ENCODE results near the gene PITPNC1. TPM values are rescaled to one million over a fixed set of nuclear protein-coding genes. Genes with fewer than 3 reads are reported as not detected.

PITPNC1 gene
- total and polyA plus RNA-seq, 2 donors (not counting 1 experiment from before 2014, with no cell fraction given) = 5.8 to 7.1 TPM

GRCh38 chr17:67503739-67504138 lies 126.7 kb downstream of the PITPNC1 start:
- no peak overlapping the region for H3K9ac ChIP-seq (ENCODE audit: insufficient read depth, low read length)
- H4K20me1 ChIP-seq (ENCODE audit: control insufficient read depth, extremely low read depth, insufficient read depth, low read length) = no peaks in the 10 kb centered on the region
- no peak overlapping the region for H3K27ac ChIP-seq (ENCODE audit: insufficient read depth, low read length)
- no peak for TF ChIP-seq EZH2 (IDR thresholded peaks at IDR 0.05; ENCODE audit: low read length, missing control alignments)
- TF ChIP-seq CTCF (conservative IDR thresholded peaks at IDR 0.05 in 1 of 2, IDR thresholded peaks at IDR 0.05 in 1 of 2; ENCODE audit: low read depth in 1 of 2, low read length in 2 of 2) = no peak
- no peaks in the 10 kb centered on the region for H3K4me1 ChIP-seq (ENCODE audit: control insufficient read depth, extremely low read depth, insufficient read depth, low read length)
- no peak for DNase-seq (ENCODE audit: low read depth in 2 of 2)
- no peaks in the 10 kb centered on the region for H3K27me3 ChIP-seq (ENCODE audit: control insufficient read depth, insufficient read depth, low read length)
- no peak overlapping the region for H2AFZ ChIP-seq (ENCODE audit: low read length)
- no peaks in the 10 kb centered on the region for H3K36me3 ChIP-seq (ENCODE audit: control insufficient read depth, insufficient read depth, low read length)
- H3K4me2 ChIP-seq (ENCODE audit: extremely low read depth, insufficient read depth, low read length) = no peak overlapping the region
- H3K79me2 ChIP-seq (ENCODE audit: control insufficient read depth, insufficient read depth, low read length) = no peaks in the 10 kb centered on the region
- no peaks in the 10 kb centered on the region for H3K9me3 ChIP-seq (ENCODE audit: control insufficient read depth, insufficient read depth, low read depth, low read length)
- H3K4me3 ChIP-seq (replicated peaks in 1 of 4; ENCODE audit: control extremely low read depth in 1 of 4, insufficient read depth in 1 of 4, low read depth in 3 of 4, low read length in 4 of 4) = no peak overlapping the region

- no peaks in the 10 kb centered on the region for H4K20me1 ChIP-seq (ENCODE audit: control insufficient read depth, extremely low read depth, insufficient read depth, low read length)
- no peak for DNase-seq (ENCODE audit: low read depth in 2 of 2)
- no peak overlapping the region for H3K9ac ChIP-seq (ENCODE audit: insufficient read depth, low read length)
- no peaks in the 10 kb centered on the region for H3K9me3 ChIP-seq (ENCODE audit: control insufficient read depth, insufficient read depth, low read depth, low read length)
- H3K36me3 ChIP-seq (ENCODE audit: control insufficient read depth, insufficient read depth, low read length) = no peaks in the 10 kb centered on the region
- no peak overlapping the region for H3K27ac ChIP-seq (ENCODE audit: insufficient read depth, low read length)
- H3K4me3 ChIP-seq (replicated peaks in 1 of 4; ENCODE audit: control extremely low read depth in 1 of 4, insufficient read depth in 1 of 4, low read depth in 3 of 4, low read length in 4 of 4) = no peak overlapping the region
- H3K27me3 ChIP-seq (ENCODE audit: control insufficient read depth, insufficient read depth, low read length) = no peaks in the 10 kb centered on the region
- no peak overlapping the region for H2AFZ ChIP-seq (ENCODE audit: low read length)
- H3K4me2 ChIP-seq (ENCODE audit: extremely low read depth, insufficient read depth, low read length) = no peak overlapping the region
- no peaks in the 10 kb centered on the region for H3K79me2 ChIP-seq (ENCODE audit: control insufficient read depth, insufficient read depth, low read length)
- H3K4me1 ChIP-seq (ENCODE audit: control insufficient read depth, extremely low read depth, insufficient read depth, low read length) = no peaks in the 10 kb centered on the region
- no peak for TF ChIP-seq EZH2 (IDR thresholded peaks at IDR 0.05; ENCODE audit: low read length, missing control alignments)
- TF ChIP-seq CTCF (conservative IDR thresholded peaks at IDR 0.05 in 1 of 2, IDR thresholded peaks at IDR 0.05 in 1 of 2; ENCODE audit: low read depth in 1 of 2, low read length in 2 of 2) = no peak
Measured at GRCh38 chr17:67504182-67504581, 127.1 kb downstream of the PITPNC1 start.

GRCh38 chr17:67506966-67507365 lies 129.9 kb downstream of the PITPNC1 start:
- no peak for TF ChIP-seq EZH2 (IDR thresholded peaks at IDR 0.05; ENCODE audit: low read length, missing control alignments)
- no peak for TF ChIP-seq CTCF (conservative IDR thresholded peaks at IDR 0.05 in 1 of 2, IDR thresholded peaks at IDR 0.05 in 1 of 2; ENCODE audit: low read depth in 1 of 2, low read length in 2 of 2)
- DNase-seq (ENCODE audit: low read depth in 2 of 2) = peak in 1 of 2 donors; percentile 92
- Histone ChIP-seq H2AFZ (ENCODE audit: low read length) (no peak overlapping the region), H4K20me1 (ENCODE audit: control insufficient read depth, extremely low read depth, insufficient read depth, low read length) (no peaks in the 10 kb centered on the region), H3K4me2 (ENCODE audit: extremely low read depth, insufficient read depth, low read length) (no peak overlapping the region), H3K9me3 (ENCODE audit: control insufficient read depth, insufficient read depth, low read depth, low read length) (no peaks in the 10 kb centered on the region), H3K79me2 (ENCODE audit: control insufficient read depth, insufficient read depth, low read length) (no peaks in the 10 kb centered on the region), H3K4me1 (ENCODE audit: control insufficient read depth, extremely low read depth, insufficient read depth, low read length) (no peaks in the 10 kb centered on the region), H3K4me3 (replicated peaks in 1 of 4; ENCODE audit: control extremely low read depth in 1 of 4, insufficient read depth in 1 of 4, low read depth in 3 of 4, low read length in 4 of 4) (no peak overlapping the region), H3K9ac (ENCODE audit: insufficient read depth, low read length) (no peak overlapping the region), H3K27me3 (ENCODE audit: control insufficient read depth, insufficient read depth, low read length) (no peaks in the 10 kb centered on the region), H3K27ac (ENCODE audit: insufficient read depth, low read length) (peak overlapping the region; percentile 57), H3K36me3 (ENCODE audit: control insufficient read depth, insufficient read depth, low read length) (no peaks in the 10 kb centered on the region)

All from fibroblast of lung (primary cell).